Activated CD4-positive, alpha-beta memory T cell treated with anti-CD3 and anti-CD28 coated beads, Interleukin-2, amount 10 ng/mL, durations not matched to agents 7 days and 5 days (primary cell): ENCODE data around the gene CCDC9B. TPM values are rescaled to one million over a fixed set of nuclear protein-coding genes. Genes with fewer than 3 reads are reported as not detected.
A peak's percentile ranks its signal among the peaks of the same experiment; 100 is the strongest.

Experiments used
- CTCF ChIA-PET: fragments of 350-600 bp; sonication (Branson Sonifier 250); formaldehyde crosslinking; loops from one replicate; lab custom pipeline; 2021; ENCODE audit warnings: antibody characterized with exemption, inconsistent platforms; lab: Charles Lee
- POLR2A ChIA-PET: fragments of 350-600 bp; sonication (Branson Sonifier 250); formaldehyde crosslinking; loops from one replicate; lab custom pipeline; 2021; ENCODE audit warnings: antibody characterized with exemption; lab: Charles Lee
- DNase-seq: peaks from one replicate; pipeline ENCODE4 v3.0.0-alpha.2; 2020
- H3K27ac Mint-ChIP-seq: one replicate; pipeline ENCODE4 v1.8.0; 2021; ENCODE audit warnings: mild to moderate bottlenecking, mixed read lengths
- H3K27me3 Mint-ChIP-seq: one replicate; pipeline ENCODE4 v1.8.0; 2021; ENCODE audit warnings: mixed read lengths
- H3K36me3 Mint-ChIP-seq: one replicate; pipeline ENCODE4 v1.8.0; 2021; ENCODE audit warnings: low read depth, mixed read lengths
- H3K4me1 Mint-ChIP-seq: one replicate; pipeline ENCODE4 v1.8.0; 2021; ENCODE audit warnings: mixed read lengths
- H3K4me3 Mint-ChIP-seq: one replicate; pipeline ENCODE4 v1.8.0; 2021; ENCODE audit warnings: mild to moderate bottlenecking, mixed read lengths
- H3K9me3 Mint-ChIP-seq: one replicate; pipeline ENCODE4 v1.8.0; 2021; ENCODE audit warnings: mixed read lengths
- total RNA-seq, 2 experiments: library from RNA; stranded (reverse); gene quantifications; one replicate each; pipeline ENCODE4 v1.2.3, GENCODE V29; 2021

CCDC9B gene
- total RNA-seq, 2 experiments from 2014 or later, result 2.0 to 2.6 TPM

DNA sequence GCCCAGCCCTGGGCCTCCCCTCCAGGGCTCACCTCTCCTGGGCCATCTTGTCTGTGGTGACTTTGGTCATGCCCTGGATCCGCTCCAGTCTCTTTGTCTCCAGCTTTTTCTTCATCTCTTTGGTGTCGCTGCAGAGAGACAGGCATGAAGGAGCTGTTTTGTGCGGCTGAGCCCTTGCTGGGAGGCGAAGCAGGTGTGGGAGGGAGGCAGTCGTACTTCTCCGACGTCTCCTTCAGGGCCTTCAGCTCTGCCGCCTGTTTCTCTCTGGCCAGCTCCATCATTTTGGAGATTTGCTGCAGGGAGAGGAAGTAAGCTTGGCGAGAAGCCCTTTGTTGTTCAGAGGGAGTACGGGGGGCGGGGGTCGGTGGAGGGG is 50.2 kb downstream of the CCDC9B start:
- DNase-seq, result no peak
- Mint-ChIP-seq H3K27ac (no peak overlapping the region), H3K36me3 (peaks cover 18% of the 10 kb centered on the region), H3K27me3 (no peaks in the 10 kb centered on the region), H3K4me3 (no peak overlapping the region), H3K9me3 (no peaks in the 10 kb centered on the region), H3K4me1 (no peaks in the 10 kb centered on the region)
- ChIA-PET CTCF (interaction anchor here (2.5 to 7.0 kb wide), 2 partner anchors 11 to 18 kb away, joined by 13 to 52 read pairs; partner anchors contain the start of gene PLCB2), POLR2A (interaction anchor here (1.5 to 4.1 kb wide), 2 partner anchors 17 to 19 kb away, joined by 3 to 28 read pairs; partner anchors contain the start of gene PLCB2)

DNA sequence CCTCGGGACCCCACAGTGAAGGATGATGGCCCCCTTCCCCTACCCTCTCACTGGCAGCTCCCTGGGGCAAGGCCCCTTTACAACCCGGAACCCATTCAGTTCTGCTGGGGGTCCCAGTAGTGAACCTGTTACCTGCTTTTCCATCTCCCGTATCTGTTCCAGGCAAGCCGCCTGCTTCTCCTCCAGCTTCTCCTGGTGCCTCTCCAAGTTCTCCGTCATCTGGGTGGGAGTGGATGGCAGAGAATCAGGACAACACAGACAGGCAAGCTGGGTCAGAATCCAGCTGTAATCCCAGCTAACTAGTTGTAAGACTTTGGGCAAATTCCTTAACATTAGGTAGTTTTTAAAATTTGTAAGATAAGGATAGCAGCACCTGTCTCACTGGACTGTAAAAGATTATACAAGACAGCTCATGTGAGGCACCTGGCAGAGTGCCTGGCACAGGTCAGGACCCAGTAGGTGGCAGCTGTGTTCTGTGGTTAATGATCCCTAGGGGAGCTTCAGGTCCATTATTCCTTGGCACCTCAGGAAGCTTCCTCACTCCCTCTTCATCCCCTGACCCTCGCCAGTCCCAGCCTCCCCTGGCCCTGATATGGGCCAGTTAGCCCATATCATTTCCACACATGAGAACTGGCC is 51.5 kb downstream of the CCDC9B start:
- H3K9me3 Mint-ChIP-seq, result no peaks in the 10 kb centered on the region
- POLR2A ChIA-PET, result interaction anchor here (1.0 to 4.1 kb wide), 3 partner anchors 10 to 20 kb away, joined by 3 to 28 read pairs (median 3); partner anchors contain the start of gene PLCB2

DNA sequence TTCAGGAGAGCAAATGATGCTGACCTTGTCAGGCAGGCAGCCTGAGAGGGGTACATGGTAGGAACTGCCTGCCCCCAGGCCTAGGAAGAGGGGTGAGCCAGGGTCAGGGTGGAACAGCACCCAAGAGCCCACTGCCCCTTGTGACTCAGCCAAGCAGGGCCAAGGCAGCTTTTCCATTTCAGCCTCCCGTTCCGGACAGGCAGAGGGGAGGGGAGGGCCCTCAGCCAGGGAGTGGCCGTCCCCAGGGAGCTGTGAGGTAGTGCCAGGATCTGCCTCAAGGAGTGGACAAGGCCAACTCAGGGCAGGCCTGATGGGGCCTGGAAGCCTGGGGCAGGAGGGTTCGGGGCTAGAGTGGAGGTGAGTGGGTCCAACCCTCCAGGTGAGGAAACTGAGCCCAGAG is 52.8 kb downstream of the CCDC9B start:
- Mint-ChIP-seq H3K9me3 (no peaks in the 10 kb centered on the region), H3K4me1 (no peaks in the 10 kb centered on the region), H3K27ac (no peak overlapping the region), H3K36me3 (peaks cover 15% of the 10 kb centered on the region), H3K4me3 (no peak overlapping the region), H3K27me3 (peaks cover 11% of the 10 kb centered on the region)
- ChIA-PET POLR2A (interaction anchor here (1.0 to 2.5 kb wide), 2 partner anchors 13 to 19 kb away, joined by 3 to 5 read pairs; partner anchors contain the start of gene PLCB2), CTCF (interaction anchor here (0.6 to 7.0 kb wide), 4 partner anchors 9 to 67 kb away, joined by 3 to 52 read pairs (median 5); partner anchors contain the start of gene PLCB2)
- DNase-seq, result no peak

More for the DNA sequence above, 51.5 kb downstream of the CCDC9B start:
- CTCF ChIA-PET, result interaction anchor here (1.8 to 7.0 kb wide), 3 partner anchors 10 to 49 kb away, joined by 6 to 52 read pairs (median 13); partner anchors contain the start of gene PLCB2
- DNase-seq, result no peak
- Mint-ChIP-seq H3K27ac (no peak overlapping the region), H3K36me3 (peaks cover 17% of the 10 kb centered on the region), H3K4me3 (no peak overlapping the region), H3K27me3 (peaks cover 2% of the 10 kb centered on the region), H3K4me1 (no peaks in the 10 kb centered on the region)

DNA sequence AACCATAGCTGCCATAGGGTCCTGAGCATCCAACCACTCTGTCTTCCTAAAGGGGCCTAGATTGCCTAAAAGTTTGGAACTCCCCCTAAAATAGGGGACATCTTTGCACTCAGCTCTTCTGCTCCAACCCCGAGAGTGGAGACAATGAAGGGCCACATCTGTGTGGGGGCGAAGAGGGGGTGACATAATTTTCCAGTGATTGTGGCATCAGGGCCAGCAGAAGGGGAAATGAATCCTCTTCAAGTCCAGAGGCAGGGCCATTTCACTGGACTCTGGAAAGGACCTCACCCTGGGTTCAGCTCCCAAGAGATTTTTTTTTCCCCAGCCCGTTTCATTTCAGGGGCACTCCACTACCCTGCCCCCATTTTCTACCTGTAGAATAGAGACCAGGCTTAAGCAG is 53.2 kb downstream of the CCDC9B start:
- ChIA-PET POLR2A (interaction anchor here (1.0 to 2.5 kb wide), 2 partner anchors 13 to 20 kb away, joined by 3 to 5 read pairs; partner anchors contain the start of gene PLCB2), CTCF (interaction anchor here (1.1 to 7.0 kb wide), 2 partner anchors 8 to 21 kb away, joined by 4 to 52 read pairs; partner anchors contain the start of gene PLCB2)
- H3K27me3 Mint-ChIP-seq, result peaks cover 11% of the 10 kb centered on the region
- no peak overlapping the region for H3K4me3 Mint-ChIP-seq
- H3K9me3 Mint-ChIP-seq, result no peaks in the 10 kb centered on the region
- H3K4me1 Mint-ChIP-seq, result no peaks in the 10 kb centered on the region
- H3K27ac Mint-ChIP-seq, result no peak overlapping the region
- peaks cover 15% of the 10 kb centered on the region for H3K36me3 Mint-ChIP-seq
- no peak for DNase-seq

DNA sequence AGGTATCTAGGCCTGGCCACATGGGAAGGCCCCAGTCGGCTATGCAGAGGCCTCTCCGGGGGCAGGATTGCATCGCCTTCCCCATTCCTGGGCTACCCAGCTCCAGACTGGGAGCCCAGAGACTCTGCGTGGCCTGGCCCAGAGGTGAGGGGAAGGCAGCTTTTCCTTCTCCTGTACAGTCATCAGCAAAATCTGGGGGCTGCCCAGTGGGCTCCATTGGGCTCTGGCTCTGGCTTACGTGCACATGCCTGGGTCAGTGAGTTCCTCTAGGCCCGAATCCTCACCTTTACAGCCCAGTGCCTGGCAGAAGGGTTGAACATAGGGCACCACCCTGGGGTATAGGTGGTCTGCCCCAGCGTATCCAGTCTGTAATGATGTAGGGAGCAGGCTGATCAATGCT is 53.9 kb downstream of the CCDC9B start:
- CTCF ChIA-PET, result interaction anchor here (1.1 to 7.0 kb wide), 2 partner anchors 8 to 22 kb away, joined by 4 to 52 read pairs; partner anchors contain the start of gene PLCB2
- POLR2A ChIA-PET, result interaction anchor here (2.5 kb wide), 1 partner anchor 21 kb away, joined by 5 read pairs; the partner anchor contains the start of gene PLCB2
- Mint-ChIP-seq H3K36me3 (peaks cover 15% of the 10 kb centered on the region), H3K27me3 (peaks cover 11% of the 10 kb centered on the region), H3K9me3 (no peaks in the 10 kb centered on the region), H3K4me1 (no peaks in the 10 kb centered on the region), H3K4me3 (no peak overlapping the region), H3K27ac (no peak overlapping the region)
- DNase-seq, result no peak

DNA sequence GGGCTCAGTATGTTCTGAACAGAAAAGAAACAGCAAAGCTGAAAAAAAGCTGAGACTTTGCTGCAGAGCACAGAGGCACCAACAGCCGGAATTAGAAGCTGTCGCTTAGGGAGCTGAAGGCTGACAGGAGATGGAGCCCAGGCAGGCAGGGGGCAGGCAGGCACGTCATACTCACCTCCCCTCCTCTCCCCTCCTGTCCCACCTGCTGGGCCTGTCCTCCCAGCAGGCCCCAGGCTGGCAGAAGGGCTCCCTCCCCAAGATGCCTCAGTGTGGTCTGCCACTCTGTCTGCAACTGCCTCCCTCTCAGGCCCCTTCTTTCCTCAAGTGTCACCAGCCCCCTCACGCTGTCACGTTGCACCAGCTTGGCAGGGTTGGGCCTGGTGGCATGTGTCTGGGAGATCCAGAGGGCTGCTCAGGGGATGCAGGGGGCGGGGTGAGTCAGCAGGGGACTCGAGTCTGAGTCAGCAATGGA is 54.6 kb downstream of the CCDC9B start:
- Mint-ChIP-seq H3K9me3 (no peaks in the 10 kb centered on the region), H3K27me3 (peaks cover 14% of the 10 kb centered on the region), H3K36me3 (peaks cover 15% of the 10 kb centered on the region), H3K4me3 (no peak overlapping the region), H3K4me1 (no peaks in the 10 kb centered on the region), H3K27ac (no peak overlapping the region)
- CTCF ChIA-PET, result interaction anchor here (1.2 to 7.0 kb wide), 3 partner anchors 11 to 52 kb away, joined by 4 to 52 read pairs (median 5); partner anchors contain the start of gene PLCB2
- DNase-seq, result no peak
- POLR2A ChIA-PET, result interaction anchor here (1.3 to 2.5 kb wide), 3 partner anchors 21 to 52 kb away, joined by 3 to 5 read pairs (median 4); partner anchors contain the start of gene PLCB2

DNA sequence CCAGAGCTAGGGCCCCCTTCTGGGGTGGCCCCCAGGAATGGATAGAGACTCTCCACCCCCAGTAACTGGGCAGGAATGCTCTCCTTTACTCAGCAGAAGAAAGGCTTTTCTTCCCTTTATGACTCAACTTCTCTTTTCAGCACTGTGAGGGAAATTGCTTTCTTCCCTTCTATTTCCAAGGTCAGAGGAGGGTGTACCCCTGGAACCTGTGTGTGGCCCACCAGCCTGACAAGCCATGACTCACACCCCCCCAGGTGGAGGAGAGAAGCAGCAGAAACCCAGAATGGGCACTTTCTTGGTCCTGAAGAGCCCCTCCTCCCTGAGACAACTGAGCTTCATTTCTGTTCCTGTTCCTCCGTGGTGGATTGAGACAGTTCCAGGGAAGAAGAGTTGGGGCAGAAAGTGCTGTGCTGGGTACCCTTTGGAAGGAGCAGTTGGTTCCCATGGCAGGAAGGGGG is 55.2 kb downstream of the CCDC9B start:
- no peak for DNase-seq
- Mint-ChIP-seq H3K4me1 (no peaks in the 10 kb centered on the region), H3K27ac (no peak overlapping the region), H3K27me3 (peaks cover 20% of the 10 kb centered on the region), H3K36me3 (peaks cover 15% of the 10 kb centered on the region), H3K9me3 (no peaks in the 10 kb centered on the region), H3K4me3 (no peak overlapping the region)
- POLR2A ChIA-PET, result interaction anchor here (1.3 to 2.5 kb wide), 5 partner anchors 22 to 52 kb away, joined by 3 to 6 read pairs (median 4); partner anchors contain the start of gene PLCB2
- CTCF ChIA-PET, result interaction anchor here (0.7 to 7.0 kb wide), 4 partner anchors 11 to 59 kb away, joined by 3 to 52 read pairs (median 4); partner anchors contain the start of gene PLCB2

DNA sequence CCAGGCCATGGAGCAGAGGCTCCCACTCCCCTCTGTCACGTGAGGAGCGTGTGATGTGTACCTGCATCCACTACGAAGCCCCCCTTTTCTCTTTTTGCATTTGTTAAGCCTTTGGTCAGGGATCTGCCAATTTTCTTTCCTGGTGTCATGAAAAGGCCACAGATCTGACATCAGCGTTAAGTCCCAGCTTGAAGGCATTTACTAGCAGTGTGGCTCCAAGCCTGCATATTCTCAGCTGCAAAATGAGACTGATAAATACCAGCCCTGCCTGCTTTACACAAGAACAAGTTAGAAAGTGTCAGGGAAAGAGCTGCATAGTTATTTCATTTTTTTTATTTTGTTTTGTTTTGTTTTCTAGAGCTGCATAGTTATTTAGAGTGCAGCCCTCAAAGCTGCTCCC is 55.6 kb downstream of the CCDC9B start:
- Mint-ChIP-seq H3K27me3 (peaks cover 24% of the 10 kb centered on the region), H3K4me3 (no peak overlapping the region)
- POLR2A ChIA-PET, result interaction anchor here (1.3 to 1.4 kb wide), 4 partner anchors 23 to 53 kb away, joined by 3 to 6 read pairs (median 4); partner anchors contain the start of gene PLCB2

DNA sequence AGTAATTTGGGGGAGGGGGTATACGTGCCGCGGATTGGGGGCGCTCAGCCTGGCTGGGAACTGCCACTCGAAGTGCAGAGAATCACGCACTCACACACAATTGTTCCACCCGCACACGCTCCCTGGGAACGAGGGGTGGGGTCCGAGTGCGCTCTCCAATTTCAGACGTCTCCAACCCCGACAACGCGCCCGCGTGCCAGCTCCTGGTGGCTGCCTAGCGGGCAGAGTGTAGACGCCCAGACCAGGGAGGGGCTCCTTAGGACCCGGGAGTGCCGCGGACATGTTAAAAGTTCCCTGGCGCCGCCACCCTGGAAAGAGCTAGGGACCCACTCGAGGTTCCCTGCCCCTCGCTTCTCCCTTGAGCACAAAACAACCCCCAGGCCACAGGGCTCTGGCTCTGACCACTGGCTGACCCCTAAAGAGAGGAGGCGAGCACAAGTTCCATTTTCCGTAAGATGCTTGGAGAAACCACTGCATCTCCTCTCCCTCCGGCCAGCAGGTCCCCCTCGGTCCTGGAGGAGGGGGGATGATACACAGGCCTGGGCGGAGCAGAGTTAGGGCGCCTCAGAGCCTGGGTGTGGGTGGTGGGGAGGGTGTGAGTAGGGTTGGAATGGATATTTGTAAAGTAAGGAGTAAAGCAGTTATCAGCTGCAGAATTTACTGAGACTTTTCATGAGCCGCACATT is 57.0 kb downstream of the CCDC9B start:
- Mint-ChIP-seq H3K27ac (no peak overlapping the region), H3K27me3 (peaks cover 32% of the 10 kb centered on the region), H3K9me3 (no peaks in the 10 kb centered on the region), H3K4me1 (no peaks in the 10 kb centered on the region), H3K4me3 (no peak overlapping the region), H3K36me3 (peaks cover 4% of the 10 kb centered on the region)
- no peak for DNase-seq
- POLR2A ChIA-PET, result interaction anchor here (0.6 to 1.5 kb wide), 5 partner anchors 8 to 185 kb away, joined by 3 to 6 read pairs (median 3); partner anchors contain the start of gene PLCB2
- CTCF ChIA-PET, result interaction anchor here (0.7 to 2.2 kb wide), 5 partner anchors 10 to 54 kb away, joined by 4 to 10 read pairs (median 5); partner anchors contain the start of genes INAFM2 and PLCB2

More for the DNA sequence above, 55.6 kb downstream of the CCDC9B start:
- Mint-ChIP-seq H3K27ac (no peak overlapping the region), H3K9me3 (no peaks in the 10 kb centered on the region), H3K36me3 (peaks cover 12% of the 10 kb centered on the region), H3K4me1 (no peaks in the 10 kb centered on the region)
- DNase-seq, result no peak
- CTCF ChIA-PET, result interaction anchor here (0.7 to 7.0 kb wide), 4 partner anchors 10 to 59 kb away, joined by 3 to 52 read pairs (median 4); partner anchors contain the start of gene PLCB2

DNA sequence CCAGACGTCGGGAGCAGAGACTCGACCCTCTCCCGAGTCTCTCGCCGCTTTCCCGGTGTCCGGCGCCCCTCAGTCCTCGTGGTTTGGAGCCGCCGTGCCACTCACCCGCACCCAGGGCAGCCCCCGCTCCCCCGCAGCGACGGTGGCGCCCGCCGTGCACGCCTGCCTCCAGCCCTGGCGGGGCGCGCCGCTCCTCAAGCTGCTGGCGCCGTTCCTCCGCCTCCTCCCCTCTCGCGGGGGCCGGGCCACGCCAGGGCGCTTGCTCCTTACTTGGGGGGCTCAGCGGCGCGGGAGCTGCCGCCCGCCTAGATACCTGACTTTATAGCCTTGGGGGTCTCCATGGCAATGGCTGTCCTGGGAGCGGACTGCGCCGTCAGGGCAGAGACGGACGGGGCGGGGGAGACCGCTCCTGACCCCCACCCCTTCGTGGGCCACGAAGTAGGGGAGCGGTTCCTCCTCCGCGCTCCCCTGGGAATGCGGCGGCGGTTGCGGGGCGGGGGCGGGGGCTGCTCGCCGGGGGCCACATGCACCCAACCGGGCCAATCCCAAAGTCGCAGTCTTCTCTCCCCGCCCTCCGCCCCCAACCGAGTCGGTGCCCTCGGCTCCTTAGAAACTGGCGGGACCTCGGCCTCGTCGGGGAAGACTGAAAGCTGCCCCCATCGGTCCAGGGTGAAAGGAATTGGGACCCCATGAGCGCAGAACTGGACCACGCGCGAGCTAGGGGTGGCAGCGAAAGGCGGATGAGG is 57.7 kb downstream of the CCDC9B start, which contains the start of gene ANKRD63:
ANKRD63 (minus strand) TSS at position 196 of the 746 bp plus-strand sequence. CDS start 478 bp downstream, outside the sequence.
- ChIA-PET CTCF (interaction anchor here (0.7 to 2.2 kb wide), 7 partner anchors 9 to 55 kb away, joined by 3 to 10 read pairs (median 5); partner anchors contain the start of genes INAFM2 and PLCB2), POLR2A (interaction anchor here (0.6 to 1.5 kb wide), 6 partner anchors 9 to 184 kb away, joined by 3 to 6 read pairs (median 3); partner anchors contain the start of gene PLCB2)
- H3K27ac Mint-ChIP-seq, result no peak within 1 kb of the TSS
- H3K4me1 Mint-ChIP-seq, result no peaks in the 10 kb centered on the region
- H3K36me3 Mint-ChIP-seq, result peaks cover 3% of the 10 kb centered on the region
- DNase-seq, result peak; percentile 36
- H3K27me3 Mint-ChIP-seq, result peaks cover 40% of the 10 kb centered on the region
- no peaks in the 10 kb centered on the region for H3K9me3 Mint-ChIP-seq
- peak within 1 kb of the TSS; percentile 51 for H3K4me3 Mint-ChIP-seq
